SK-N-SH treated with all-trans-retinoic acid at 6 μM for 48 hours (cell line): ENCODE measurements around the gene RGS13.

Source experiments
- ATAC-seq: fragments of 200-7000 bp; cut with Tn5 transposase; 3 replicates; pipeline ENCODE4 v1.9.1; 2020; ENCODE audit warnings: mild to moderate bottlenecking, moderate library complexity
- ARNTL ChIP-seq: fragments of 450-650 bp; formaldehyde crosslinking; IDR thresholded peaks from 2 replicates; pipeline ENCODE4 v1.5.0; 2020; ENCODE audit warnings: low read depth, mild to moderate bottlenecking, moderate library complexity, borderline replicate concordance
- BACH2 ChIP-seq: fragments of 250-450 bp; sonication (Bioruptor Pico); IDR thresholded peaks from 2 replicates; pipeline ENCODE4 v1.9.0; 2021; ENCODE audit warnings: mild to moderate bottlenecking, borderline replicate concordance
- CSDC2 ChIP-seq: fragments of 250-450 bp; sonication (Bioruptor Pico); IDR thresholded peaks from 2 replicates; pipeline ENCODE4 v1.5.0; 2020; ENCODE audit warnings: mild to moderate bottlenecking, moderate library complexity
- ESRRG ChIP-seq: fragments of 250-450 bp; sonication (Bioruptor Pico); IDR thresholded peaks from 2 replicates; pipeline ENCODE4 v1.6.1; 2021; ENCODE audit warnings: mild to moderate bottlenecking
- GLIS3 ChIP-seq: fragments of 250-450 bp; sonication (Bioruptor Pico); IDR thresholded peaks from 2 replicates; pipeline ENCODE4 v1.5.0; 2020; ENCODE audit warnings: mild to moderate bottlenecking, moderate library complexity
- OSR1 ChIP-seq: fragments of 250-450 bp; sonication (Bioruptor Pico); IDR thresholded peaks from 2 replicates; pipeline ENCODE4 v1.8.0; 2022; ENCODE audit warnings: moderate library complexity, mild to moderate bottlenecking, inconsistent platforms
- PPARA ChIP-seq: fragments of 250-450 bp; sonication (Bioruptor Pico); IDR thresholded peaks from 2 replicates; pipeline ENCODE4 v1.5.0; 2020; ENCODE audit warnings: mild to moderate bottlenecking, borderline replicate concordance
- RARB ChIP-seq: fragments of 250-450 bp; sonication (Bioruptor Pico); IDR thresholded peaks from 2 replicates; pipeline ENCODE4 v1.8.0; 2021; ENCODE audit warnings: mild to moderate bottlenecking, moderate library complexity
- SNAI2 ChIP-seq: fragments of 250-450 bp; sonication (Bioruptor Pico); IDR thresholded peaks from 2 replicates; pipeline ENCODE4 v1.5.0; 2020; ENCODE audit warnings: mild to moderate bottlenecking, moderate library complexity
- TCF4 ChIP-seq: fragments of 250-450 bp; sonication (Bioruptor Pico); IDR thresholded peaks from 2 replicates; pipeline ENCODE4 v1.8.0; 2021; ENCODE audit warnings: mild to moderate bottlenecking, moderate library complexity, borderline replicate concordance
- TOX ChIP-seq: fragments of 250-450 bp; sonication (Bioruptor Pico); IDR thresholded peaks from 2 replicates; pipeline ENCODE4 v1.8.0; 2021; ENCODE audit warnings: mild to moderate bottlenecking, moderate library complexity, borderline replicate concordance
- ZC3H10 ChIP-seq: fragments of 250-450 bp; sonication (Bioruptor Pico); IDR thresholded peaks from 2 replicates; pipeline ENCODE4 v1.5.1; 2021; ENCODE audit warnings: mild to moderate bottlenecking, moderate library complexity
- ZFP3 ChIP-seq: fragments of 250-450 bp; sonication (Bioruptor Pico); IDR thresholded peaks from 2 replicates; pipeline ENCODE4 v1.5.0; 2020; ENCODE audit warnings: mild to moderate bottlenecking, moderate library complexity
- ZFP30 ChIP-seq: fragments of 450-650 bp; formaldehyde crosslinking; IDR thresholded peaks from 2 replicates; pipeline ENCODE4 v1.5.0; 2022; ENCODE audit warnings: mild to moderate bottlenecking, moderate library complexity
- ZNF565 ChIP-seq: fragments of 450-650 bp; formaldehyde crosslinking; conservative IDR thresholded peaks from 2 replicates; pipeline ENCODE4 v1.5.0; 2020; ENCODE audit warnings: low read depth, mild to moderate bottlenecking, moderate library complexity
- ZNF70 ChIP-seq: fragments of 450-650 bp; formaldehyde crosslinking; IDR thresholded peaks from 2 replicates; pipeline ENCODE4 v1.5.0; 2020; ENCODE audit warnings: mild to moderate bottlenecking, moderate library complexity
- ZNF8 ChIP-seq: fragments of 450-650 bp; formaldehyde crosslinking; IDR thresholded peaks from 2 replicates; pipeline ENCODE4 v1.5.0; 2020; ENCODE audit warnings: mild to moderate bottlenecking, moderate library complexity
- TF ChIP-seq, protein P1 (sequence below): fragments of 250-450 bp; sonication (Bioruptor Pico); IDR thresholded peaks from 2 replicates; pipeline ENCODE4 v1.8.0; 2021; ENCODE audit warnings: low read depth, mild to moderate bottlenecking, moderate library complexity, borderline replicate concordance
- TF ChIP-seq, protein P2 (sequence below): fragments of 250-450 bp; sonication (Bioruptor Pico); IDR thresholded peaks from 2 replicates; pipeline ENCODE4 v1.5.1; 2021; ENCODE audit warnings: mild to moderate bottlenecking, moderate library complexity
- TF ChIP-seq, protein P3 (sequence below): fragments of 250-450 bp; sonication (Bioruptor Pico); IDR thresholded peaks from 2 replicates; pipeline ENCODE4 v1.5.1; 2020; ENCODE audit warnings: low read depth, mild to moderate bottlenecking, moderate library complexity

Gene RGS13

DNA sequence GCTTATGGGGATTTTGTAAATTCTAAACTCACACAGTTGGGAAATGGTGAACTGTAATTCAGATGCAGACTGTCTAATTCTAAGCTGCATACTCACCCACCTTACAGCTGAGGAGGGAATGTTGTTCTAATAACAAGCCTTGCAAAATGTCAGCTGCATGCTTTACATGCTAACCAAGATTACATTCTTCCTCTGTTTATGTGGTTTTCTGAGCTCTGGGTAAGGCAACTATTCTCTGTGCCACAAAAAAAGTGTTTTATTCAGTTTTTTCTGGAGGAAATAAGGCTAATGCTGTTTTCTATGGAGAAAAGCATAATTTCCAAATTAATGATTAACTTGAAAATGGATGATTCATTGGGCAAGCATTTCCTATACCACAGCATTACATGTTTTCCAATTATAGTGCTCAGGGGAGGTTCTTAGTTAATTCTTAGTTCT is 64.9 kb downstream of the RGS13 start:
- peak; percentile 88 for ATAC-seq
- TF ChIP-seq, protein P1, sequence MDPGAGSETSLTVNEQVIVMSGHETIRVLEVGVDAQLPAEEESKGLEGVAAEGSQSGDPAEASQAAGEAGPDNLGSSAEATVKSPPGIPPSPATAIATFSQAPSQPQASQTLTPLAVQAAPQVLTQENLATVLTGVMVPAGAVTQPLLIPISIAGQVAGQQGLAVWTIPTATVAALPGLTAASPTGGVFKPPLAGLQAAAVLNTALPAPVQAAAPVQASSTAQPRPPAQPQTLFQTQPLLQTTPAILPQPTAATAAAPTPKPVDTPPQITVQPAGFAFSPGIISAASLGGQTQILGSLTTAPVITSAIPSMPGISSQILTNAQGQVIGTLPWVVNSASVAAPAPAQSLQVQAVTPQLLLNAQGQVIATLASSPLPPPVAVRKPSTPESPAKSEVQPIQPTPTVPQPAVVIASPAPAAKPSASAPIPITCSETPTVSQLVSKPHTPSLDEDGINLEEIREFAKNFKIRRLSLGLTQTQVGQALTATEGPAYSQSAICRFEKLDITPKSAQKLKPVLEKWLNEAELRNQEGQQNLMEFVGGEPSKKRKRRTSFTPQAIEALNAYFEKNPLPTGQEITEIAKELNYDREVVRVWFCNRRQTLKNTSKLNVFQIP (CRISPR knock-in tag): peak; percentile 69; the same call in 1 of the 2 replicates
- TF ChIP-seq ZFP30 (no peak), TOX (CRISPR knock-in tag) (peak; percentile 66)

DNA sequence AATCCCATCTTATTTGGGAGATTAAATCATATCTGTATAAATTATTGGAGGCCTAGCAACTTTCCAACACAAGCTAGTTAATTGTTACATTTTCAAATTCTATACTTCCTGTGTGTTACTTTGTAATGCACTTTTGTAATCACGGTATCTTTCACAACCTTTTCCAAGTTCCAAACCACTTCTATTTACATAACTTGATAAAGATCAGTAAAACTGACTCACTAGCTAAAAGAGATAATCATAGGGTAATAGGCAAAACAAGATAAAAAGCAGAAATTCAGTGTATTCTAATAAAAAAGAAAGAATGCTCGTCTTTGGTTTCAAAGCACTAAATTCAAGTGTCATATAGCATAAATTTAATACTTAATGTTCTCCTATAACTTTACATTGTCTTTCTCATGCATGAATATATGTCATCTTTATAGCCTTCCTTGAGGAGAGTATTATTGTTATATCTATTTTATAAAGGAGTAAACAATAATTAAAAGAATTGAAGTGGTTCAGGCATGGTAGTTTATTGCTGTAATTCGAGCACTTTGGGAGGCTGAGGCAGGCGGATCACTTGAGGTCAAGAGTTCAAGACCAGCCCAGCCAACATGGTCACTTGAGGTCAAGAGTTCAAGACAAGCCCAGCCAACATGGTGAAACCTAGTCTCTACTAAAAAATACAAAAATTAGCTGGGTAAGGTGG is 66.4 kb downstream of the RGS13 start:
- TF ChIP-seq ZNF565: no peak
- TF ChIP-seq TOX (CRISPR knock-in tag): peak; percentile 89
- TF ChIP-seq ZNF70 (CRISPR knock-in tag): no peak
- no peak for TF ChIP-seq GLIS3
- TF ChIP-seq, protein P1 (CRISPR knock-in tag): 0 out of 2 replicates have a peak, but pooled peaks have one; percentile 64
- no peak for TF ChIP-seq BACH2 (CRISPR knock-in tag)
- TF ChIP-seq RARB (CRISPR knock-in tag): peak; percentile 58; the same call in 1 of the 2 replicates
- TF ChIP-seq ZC3H10: peak; percentile 73
- TF ChIP-seq, all 23 proteins: peak for 4
- ATAC-seq: peak; percentile 74

DNA sequence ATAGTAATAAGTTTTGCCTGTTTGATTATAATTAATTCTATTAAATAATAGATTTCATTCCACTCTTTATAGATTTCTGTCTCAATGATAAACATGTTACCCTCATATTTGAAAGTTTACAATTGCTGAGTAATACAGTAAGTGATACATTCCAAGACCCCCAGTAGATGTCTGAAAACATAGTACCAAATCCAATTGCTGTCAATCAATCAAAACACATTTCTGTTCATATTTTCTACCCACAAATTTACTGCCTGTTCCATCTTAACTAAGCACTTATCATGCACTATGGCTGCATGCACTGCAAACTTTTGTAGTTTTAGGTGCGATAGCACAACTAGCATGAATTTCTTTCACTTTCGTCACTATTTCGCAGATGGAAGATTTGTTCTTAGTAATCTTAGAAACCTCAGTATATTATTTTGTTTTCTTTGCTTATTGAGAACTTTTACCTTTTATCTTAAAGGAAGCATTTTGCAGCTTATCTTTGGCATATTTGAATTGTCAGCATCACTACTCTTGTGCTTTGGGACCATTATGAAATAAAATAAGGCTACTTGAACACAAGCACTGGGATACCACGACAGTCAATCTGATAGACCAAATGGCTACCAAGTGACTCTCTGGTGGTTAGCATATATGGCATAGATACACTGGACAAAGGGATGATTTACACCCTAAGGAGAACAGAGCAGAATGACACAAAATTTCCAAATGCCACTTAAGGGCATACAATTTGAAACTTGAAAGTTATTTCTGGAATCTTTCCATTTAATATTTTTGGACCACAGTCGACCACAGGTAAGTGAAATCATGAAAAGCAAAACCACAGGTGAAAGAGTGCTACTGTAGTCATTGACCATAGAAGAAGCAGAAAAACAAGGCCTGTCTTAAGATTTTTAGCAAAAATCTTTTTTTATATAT is 67.6 kb downstream of the RGS13 start:
- TF ChIP-seq TOX (CRISPR knock-in tag) (no peak), ZFP3 (CRISPR knock-in tag) (no peak), ZNF8 (CRISPR knock-in tag) (no peak), GLIS3 (no peak), TCF4 (no peak), OSR1 (CRISPR knock-in tag) (no peak), ESRRG (CRISPR knock-in tag) (no peak), PPARA (no peak), ARNTL (CRISPR knock-in tag) (no peak), ZC3H10 (no peak), BACH2 (CRISPR knock-in tag) (no peak), CSDC2 (CRISPR knock-in tag) (no peak), RARB (CRISPR knock-in tag) (no peak), SNAI2 (CRISPR knock-in tag) (no peak), ZNF565 (no peak), ZNF70 (CRISPR knock-in tag) (no peak)
- TF ChIP-seq, protein P2, sequence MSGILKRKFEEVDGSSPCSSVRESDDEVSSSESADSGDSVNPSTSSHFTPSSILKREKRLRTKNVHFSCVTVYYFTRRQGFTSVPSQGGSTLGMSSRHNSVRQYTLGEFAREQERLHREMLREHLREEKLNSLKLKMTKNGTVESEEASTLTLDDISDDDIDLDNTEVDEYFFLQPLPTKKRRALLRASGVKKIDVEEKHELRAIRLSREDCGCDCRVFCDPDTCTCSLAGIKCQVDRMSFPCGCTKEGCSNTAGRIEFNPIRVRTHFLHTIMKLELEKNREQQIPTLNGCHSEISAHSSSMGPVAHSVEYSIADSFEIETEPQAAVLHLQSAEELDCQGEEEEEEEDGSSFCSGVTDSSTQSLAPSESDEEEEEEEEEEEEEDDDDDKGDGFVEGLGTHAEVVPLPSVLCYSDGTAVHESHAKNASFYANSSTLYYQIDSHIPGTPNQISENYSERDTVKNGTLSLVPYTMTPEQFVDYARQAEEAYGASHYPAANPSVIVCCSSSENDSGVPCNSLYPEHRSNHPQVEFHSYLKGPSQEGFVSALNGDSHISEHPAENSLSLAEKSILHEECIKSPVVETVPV: no peak
- TF ChIP-seq, protein P3, sequence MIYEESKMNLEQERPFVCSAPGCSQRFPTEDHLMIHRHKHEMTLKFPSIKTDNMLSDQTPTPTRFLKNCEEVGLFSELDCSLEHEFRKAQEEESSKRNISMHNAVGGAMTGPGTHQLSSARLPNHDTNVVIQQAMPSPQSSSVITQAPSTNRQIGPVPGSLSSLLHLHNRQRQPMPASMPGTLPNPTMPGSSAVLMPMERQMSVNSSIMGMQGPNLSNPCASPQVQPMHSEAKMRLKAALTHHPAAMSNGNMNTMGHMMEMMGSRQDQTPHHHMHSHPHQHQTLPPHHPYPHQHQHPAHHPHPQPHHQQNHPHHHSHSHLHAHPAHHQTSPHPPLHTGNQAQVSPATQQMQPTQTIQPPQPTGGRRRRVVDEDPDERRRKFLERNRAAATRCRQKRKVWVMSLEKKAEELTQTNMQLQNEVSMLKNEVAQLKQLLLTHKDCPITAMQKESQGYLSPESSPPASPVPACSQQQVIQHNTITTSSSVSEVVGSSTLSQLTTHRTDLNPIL (CRISPR knock-in tag): no peak
- TF ChIP-seq, protein P1 (CRISPR knock-in tag): no peak
- ATAC-seq: no peak
